ENCODE results near the gene NXPH1.

GRCh38 chr7:8390262-8390626 is 43.2 kb upstream of the NXPH1 start:
- TF ChIP-seq EZH2 (IDR thresholded peaks at IDR 0.05; ENCODE audit: borderline replicate concordance, low read length) (no peak), CTCF (IDR thresholded peaks at IDR 0.05; ENCODE audit: low read length) (no peak)

All from OCI-LY1 (cell line).